Smooth muscle cell (in vitro differentiated cells): ENCODE results near the gene CCDC97. TPM values are rescaled to one million over a fixed set of nuclear protein-coding genes. Genes with fewer than 3 reads are reported as not detected.

ENCODE experiments used
- DNase-seq: peaks from one replicate; lab custom pipeline; 2025; ENCODE audit not compliant: unreplicated experiment; lab: John Stamatoyannopoulos, UW
- H2AFZ ChIP-seq: fragments of 200-600 bp; sonication (generic); 2 replicates; pipeline ENCODE4 v1.6.0; 2016; ENCODE audit warnings: antibody characterized with exemption, low read depth, mild to moderate bottlenecking
- H3F3A ChIP-seq: fragments of 200-600 bp; sonication (generic); 2 replicates; pipeline ENCODE4 v1.6.0; 2017; ENCODE audit warnings: antibody characterized with exemption, low read depth
- H3K27ac ChIP-seq: fragments of 200-600 bp; sonication (generic); 2 replicates; pipeline ENCODE4 v1.5.1; 2016; ENCODE audit warnings: low read depth, mild to moderate bottlenecking
- H3K27me3 ChIP-seq: fragments of 200-600 bp; sonication (generic); 2 replicates; pipeline ENCODE4 v1.6.1; 2016; ENCODE audit warnings: low read depth, mild to moderate bottlenecking
- H3K36me3 ChIP-seq: fragments of 200-600 bp; sonication (generic); 2 replicates; pipeline ENCODE4 v1.5.1; 2016; ENCODE audit warnings: low read depth
- H3K4me1 ChIP-seq: fragments of 200-600 bp; sonication (generic); 2 replicates; pipeline ENCODE4 v1.5.1; 2016; ENCODE audit warnings: low read depth
- H3K4me2 ChIP-seq: fragments of 200-600 bp; sonication (generic); 2 replicates; pipeline ENCODE4 v1.6.0; 2016; ENCODE audit warnings: mild to moderate bottlenecking
- H3K4me3 ChIP-seq: fragments of 200-600 bp; sonication (generic); 2 replicates; pipeline ENCODE4 v1.5.1; 2016; ENCODE audit warnings: mild to moderate bottlenecking
- H3K79me2 ChIP-seq: fragments of 200-600 bp; sonication (generic); 2 replicates; pipeline ENCODE4 v1.6.0; 2016; ENCODE audit warnings: low read depth, mild to moderate bottlenecking
- H3K9ac ChIP-seq: fragments of 200-600 bp; sonication (generic); 2 replicates; pipeline ENCODE4 v1.6.0; 2016; ENCODE audit warnings: low read depth
- H3K9me3 ChIP-seq: fragments of 200-600 bp; sonication (generic); replicated peaks from 2 replicates; pipeline ENCODE4 v1.5.1; 2016; ENCODE audit warnings: low read depth
- H4K20me1 ChIP-seq: fragments of 200-600 bp; sonication (generic); 2 replicates; pipeline ENCODE4 v1.6.0; 2016; ENCODE audit warnings: low read depth
- WGBS: methylation state at CpG from one replicate; pipeline ENCODE4 v1.1.7; 2016; ENCODE audit warnings: low lambda C conversion rate; 5-methylcytosine and 5-hydroxymethylcytosine counted together
- polyA plus RNA-seq: library from polyadenylated mRNA; unstranded; fragments of >200 nt; fragmentation: Nextera tagmentation; extraction: Ambion mirVana; gene quantifications from 2 replicates; pipeline ENCODE4 v1.2.1, GENCODE V29; 2016
- total RNA-seq: library from RNA; depleted of rRNA; stranded (reverse); fragments of >200 nt; gene quantifications from 2 replicates; pipeline ENCODE4 v1.2.3, GENCODE V29; 2014
- TF ChIP-seq, protein P1 (sequence below): fragments of 200-600 bp; sonication (generic); IDR thresholded peaks from 2 replicates; pipeline ENCODE4 v1.5.1; 2017; ENCODE audit warnings: borderline replicate concordance, mild to moderate bottlenecking, antibody characterized with exemption; ENCODE audit not compliant: insufficient read depth, poor library complexity, severe bottlenecking

CCDC97 gene
- total and polyA plus RNA-seq, 2 experiments from 2014 or later, result 7.5 to 18.2 TPM

DNA sequence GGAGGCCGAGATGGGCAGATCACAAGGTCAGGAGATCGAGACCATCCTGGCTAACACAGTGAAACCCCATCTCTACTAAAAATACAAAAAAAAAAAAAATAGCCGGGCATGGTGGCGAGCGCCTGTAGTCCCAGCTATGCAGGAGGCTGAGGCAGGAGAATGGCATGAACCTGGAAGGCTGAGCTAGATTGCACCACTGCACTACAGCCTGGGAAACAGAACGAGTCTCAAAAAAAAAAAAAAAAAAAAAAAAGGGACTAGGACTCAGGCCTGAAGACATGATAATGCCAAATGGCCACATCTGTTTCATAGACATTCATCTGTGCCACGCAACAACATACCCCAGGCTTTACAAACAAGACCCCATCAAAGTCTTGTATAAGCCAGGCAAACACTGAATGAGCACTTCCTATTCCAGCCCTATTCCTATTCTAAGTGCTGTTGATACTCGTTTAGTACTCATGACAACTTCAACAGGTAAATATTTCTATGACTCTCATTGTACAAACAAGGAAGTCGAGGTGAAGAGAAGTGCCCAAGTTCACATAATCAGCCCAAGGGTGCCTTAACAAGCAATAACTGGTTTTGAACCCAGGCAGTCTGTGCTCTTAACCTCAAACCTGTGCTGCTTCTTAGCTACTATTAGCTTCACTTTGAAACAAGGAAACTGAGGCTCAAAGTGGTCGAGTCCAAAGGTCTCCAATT is 52.3 kb downstream of the CCDC97 start:
- TF ChIP-seq, protein P1, sequence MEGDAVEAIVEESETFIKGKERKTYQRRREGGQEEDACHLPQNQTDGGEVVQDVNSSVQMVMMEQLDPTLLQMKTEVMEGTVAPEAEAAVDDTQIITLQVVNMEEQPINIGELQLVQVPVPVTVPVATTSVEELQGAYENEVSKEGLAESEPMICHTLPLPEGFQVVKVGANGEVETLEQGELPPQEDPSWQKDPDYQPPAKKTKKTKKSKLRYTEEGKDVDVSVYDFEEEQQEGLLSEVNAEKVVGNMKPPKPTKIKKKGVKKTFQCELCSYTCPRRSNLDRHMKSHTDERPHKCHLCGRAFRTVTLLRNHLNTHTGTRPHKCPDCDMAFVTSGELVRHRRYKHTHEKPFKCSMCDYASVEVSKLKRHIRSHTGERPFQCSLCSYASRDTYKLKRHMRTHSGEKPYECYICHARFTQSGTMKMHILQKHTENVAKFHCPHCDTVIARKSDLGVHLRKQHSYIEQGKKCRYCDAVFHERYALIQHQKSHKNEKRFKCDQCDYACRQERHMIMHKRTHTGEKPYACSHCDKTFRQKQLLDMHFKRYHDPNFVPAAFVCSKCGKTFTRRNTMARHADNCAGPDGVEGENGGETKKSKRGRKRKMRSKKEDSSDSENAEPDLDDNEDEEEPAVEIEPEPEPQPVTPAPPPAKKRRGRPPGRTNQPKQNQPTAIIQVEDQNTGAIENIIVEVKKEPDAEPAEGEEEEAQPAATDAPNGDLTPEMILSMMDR, result no peak
- no peak overlapping the region for H3K4me3 ChIP-seq
- peaks cover 29% of the 10 kb centered on the region for H3K79me2 ChIP-seq
- H4K20me1 ChIP-seq, result no peaks in the 10 kb centered on the region
- H3K4me1 ChIP-seq, result peaks cover 5% of the 10 kb centered on the region
- H3K9ac ChIP-seq, result no peak overlapping the region
- 92% methylated on average over 9 of the region's 10 CpGs for WGBS
- no peak overlapping the region for H2AFZ ChIP-seq
- H3K27ac ChIP-seq, result no peak overlapping the region
- no peaks in the 10 kb centered on the region for H3K36me3 ChIP-seq
- H3K9me3 ChIP-seq, result no peaks in the 10 kb centered on the region
- no peaks in the 10 kb centered on the region for H3K27me3 ChIP-seq
- no peak overlapping the region for H3K4me2 ChIP-seq
- DNase-seq, result no peak
- no peaks in the 10 kb centered on the region for H3F3A ChIP-seq

DNA sequence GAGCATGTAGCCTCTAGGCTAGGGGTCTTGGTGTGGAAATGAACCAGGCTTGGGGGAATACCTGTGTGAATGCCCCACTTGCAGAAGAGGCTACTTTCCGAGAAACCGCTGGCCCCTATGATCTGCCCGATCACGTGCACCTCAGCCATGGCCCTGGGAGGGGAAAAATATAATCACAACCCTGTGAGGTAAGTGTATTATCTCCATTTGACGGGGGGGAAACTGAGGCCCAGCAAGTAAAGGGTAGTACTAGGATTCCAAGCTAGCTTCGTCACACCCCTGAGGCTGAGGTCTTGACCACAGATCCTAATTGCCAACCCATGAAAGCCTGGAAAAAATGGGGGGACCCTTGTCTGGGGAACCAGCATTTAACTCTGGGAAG is 53.4 kb downstream of the CCDC97 start:
- Histone ChIP-seq H3F3A (peaks cover 3% of the 10 kb centered on the region), H3K9me3 (no peaks in the 10 kb centered on the region), H3K36me3 (no peaks in the 10 kb centered on the region), H2AFZ (peak overlapping the region; percentile 82), H3K4me2 (peak overlapping the region; percentile 79), H3K9ac (peak overlapping the region; percentile 99), H3K4me3 (peak overlapping the region; percentile 78), H4K20me1 (no peaks in the 10 kb centered on the region), H3K4me1 (peaks cover 5% of the 10 kb centered on the region), H3K27me3 (no peaks in the 10 kb centered on the region), H3K79me2 (peaks cover 29% of the 10 kb centered on the region), H3K27ac (peak overlapping the region; percentile 100)
- TF ChIP-seq, protein P1, result no peak
- DNase-seq, result no peak
- 52% methylated on average over 6 of the region's 6 CpGs for WGBS

DNA sequence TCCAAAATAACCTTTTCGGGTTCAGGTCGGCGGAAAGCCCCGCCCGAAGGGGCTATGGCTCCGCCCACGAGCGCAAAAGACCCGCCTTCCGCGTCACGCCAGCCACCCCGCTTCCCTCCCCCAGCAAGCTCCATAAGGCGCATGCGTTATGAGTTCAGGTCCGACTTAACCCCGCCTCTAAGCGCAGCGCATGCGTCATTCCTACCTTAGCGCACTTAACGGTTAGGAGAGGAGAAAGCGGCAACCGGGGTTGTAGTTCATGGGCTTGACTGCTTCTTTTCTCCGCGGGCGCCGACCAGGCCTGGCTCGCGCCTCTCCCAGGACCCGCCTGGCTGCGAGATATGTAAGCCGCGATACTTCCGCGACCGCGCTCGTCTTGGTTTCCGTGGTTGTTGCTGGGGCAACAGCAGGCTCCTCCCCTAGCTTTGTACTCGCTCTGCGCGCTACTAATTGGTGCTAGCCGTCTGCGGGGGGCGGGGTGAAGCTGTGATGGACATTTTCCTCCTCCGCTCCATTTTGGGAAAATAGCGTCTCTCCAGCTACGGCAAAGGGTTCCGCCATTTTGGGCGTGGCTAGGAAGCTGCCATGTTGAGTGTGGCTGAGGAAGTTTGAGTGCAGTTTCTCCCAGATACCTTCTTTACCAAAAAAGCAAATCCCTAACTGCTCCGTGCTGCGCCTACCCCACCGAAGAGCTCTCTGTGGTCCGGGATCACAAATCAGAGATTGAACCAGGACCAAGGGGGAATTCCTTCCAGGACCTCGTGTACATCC is 54.0 kb downstream of the CCDC97 start, which contains the start of gene B9D2:
B9D2 (minus strand) TSS at position 397 of the 771 bp plus-strand sequence. CDS start 630 bp downstream, outside the sequence.
- Histone ChIP-seq H2AFZ (peak within 1 kb of the TSS; percentile 82), H3K4me1 (peaks cover 5% of the 10 kb centered on the region), H3K27ac (peak within 1 kb of the TSS; percentile 100), H3K79me2 (peaks cover 33% of the 10 kb centered on the region), H4K20me1 (no peaks in the 10 kb centered on the region), H3K36me3 (no peaks in the 10 kb centered on the region), H3K4me2 (peak within 1 kb of the TSS; percentile 79), H3K4me3 (peak within 1 kb of the TSS; percentile 78), H3F3A (peaks cover 3% of the 10 kb centered on the region), H3K9me3 (no peaks in the 10 kb centered on the region), H3K9ac (peak within 1 kb of the TSS; percentile 99), H3K27me3 (no peaks in the 10 kb centered on the region)
- TF ChIP-seq, protein P1, result no peak
- peak; percentile 99 for DNase-seq
- 2% methylated on average over 56 of the region's 56 CpGs for WGBS
